IMR-90 (cell line): ENCODE data around the gene TEP1.

Source experiments
- MAFK ChIP-seq: IDR thresholded peaks from 2 replicates; pipeline ENCODE4 v1.6.1; 2012; ENCODE audit warnings: low read depth, low read length, improper control_type of control experiment
- POLR2A ChIP-seq: IDR thresholded peaks from 2 replicates; pipeline ENCODE4 v1.6.1; 2012; ENCODE audit warnings: mild to moderate bottlenecking, low read depth, low read length
- TF ChIP-seq, protein P1 (sequence below): conservative IDR thresholded peaks from 2 replicates; pipeline ENCODE4 v1.5.1; 2012; ENCODE audit warnings: mild to moderate bottlenecking, low read depth, low read length, improper control_type of control experiment

DNA sequence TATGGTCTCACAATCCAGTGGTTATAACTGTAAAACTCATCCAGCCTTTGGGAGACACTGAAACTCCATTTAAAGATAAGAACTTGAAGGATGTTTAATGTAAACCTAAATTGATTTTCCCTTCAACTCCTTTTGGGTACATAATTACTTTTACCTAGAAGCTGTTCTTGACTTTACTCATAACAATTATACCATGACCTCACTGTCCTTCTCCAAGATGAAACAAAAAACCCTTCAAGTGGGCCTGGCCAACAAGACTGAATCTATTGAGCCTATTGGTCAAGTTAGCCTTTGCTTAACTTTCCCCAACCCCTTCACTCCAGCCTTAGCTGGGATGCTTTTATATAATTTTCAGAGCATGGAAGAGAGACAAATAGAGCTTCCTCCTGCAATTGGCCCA lies 47.4 kb downstream of the TEP1 start:
- no peak for TF ChIP-seq POLR2A
- no peak for TF ChIP-seq MAFK
- TF ChIP-seq, protein P1, sequence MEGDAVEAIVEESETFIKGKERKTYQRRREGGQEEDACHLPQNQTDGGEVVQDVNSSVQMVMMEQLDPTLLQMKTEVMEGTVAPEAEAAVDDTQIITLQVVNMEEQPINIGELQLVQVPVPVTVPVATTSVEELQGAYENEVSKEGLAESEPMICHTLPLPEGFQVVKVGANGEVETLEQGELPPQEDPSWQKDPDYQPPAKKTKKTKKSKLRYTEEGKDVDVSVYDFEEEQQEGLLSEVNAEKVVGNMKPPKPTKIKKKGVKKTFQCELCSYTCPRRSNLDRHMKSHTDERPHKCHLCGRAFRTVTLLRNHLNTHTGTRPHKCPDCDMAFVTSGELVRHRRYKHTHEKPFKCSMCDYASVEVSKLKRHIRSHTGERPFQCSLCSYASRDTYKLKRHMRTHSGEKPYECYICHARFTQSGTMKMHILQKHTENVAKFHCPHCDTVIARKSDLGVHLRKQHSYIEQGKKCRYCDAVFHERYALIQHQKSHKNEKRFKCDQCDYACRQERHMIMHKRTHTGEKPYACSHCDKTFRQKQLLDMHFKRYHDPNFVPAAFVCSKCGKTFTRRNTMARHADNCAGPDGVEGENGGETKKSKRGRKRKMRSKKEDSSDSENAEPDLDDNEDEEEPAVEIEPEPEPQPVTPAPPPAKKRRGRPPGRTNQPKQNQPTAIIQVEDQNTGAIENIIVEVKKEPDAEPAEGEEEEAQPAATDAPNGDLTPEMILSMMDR: no peak
